ENCODE measurements around the gene RASGRP4.
"Not testable (repeated sequence)": the region's sequence is repeated elsewhere in the genome, so short reads cannot be mapped to it uniquely, and the experiment has no call there.

The RASGRP4 gene

GRCh38 chr19:38367041-38367440 is 59.0 kb downstream of the RASGRP4 start:
- DNase-seq = no peak

- DNase-seq = not testable (repeated sequence)
Measured at GRCh38 chr19:38362946-38363688, 62.9 kb downstream of the RASGRP4 start.

DNA sequence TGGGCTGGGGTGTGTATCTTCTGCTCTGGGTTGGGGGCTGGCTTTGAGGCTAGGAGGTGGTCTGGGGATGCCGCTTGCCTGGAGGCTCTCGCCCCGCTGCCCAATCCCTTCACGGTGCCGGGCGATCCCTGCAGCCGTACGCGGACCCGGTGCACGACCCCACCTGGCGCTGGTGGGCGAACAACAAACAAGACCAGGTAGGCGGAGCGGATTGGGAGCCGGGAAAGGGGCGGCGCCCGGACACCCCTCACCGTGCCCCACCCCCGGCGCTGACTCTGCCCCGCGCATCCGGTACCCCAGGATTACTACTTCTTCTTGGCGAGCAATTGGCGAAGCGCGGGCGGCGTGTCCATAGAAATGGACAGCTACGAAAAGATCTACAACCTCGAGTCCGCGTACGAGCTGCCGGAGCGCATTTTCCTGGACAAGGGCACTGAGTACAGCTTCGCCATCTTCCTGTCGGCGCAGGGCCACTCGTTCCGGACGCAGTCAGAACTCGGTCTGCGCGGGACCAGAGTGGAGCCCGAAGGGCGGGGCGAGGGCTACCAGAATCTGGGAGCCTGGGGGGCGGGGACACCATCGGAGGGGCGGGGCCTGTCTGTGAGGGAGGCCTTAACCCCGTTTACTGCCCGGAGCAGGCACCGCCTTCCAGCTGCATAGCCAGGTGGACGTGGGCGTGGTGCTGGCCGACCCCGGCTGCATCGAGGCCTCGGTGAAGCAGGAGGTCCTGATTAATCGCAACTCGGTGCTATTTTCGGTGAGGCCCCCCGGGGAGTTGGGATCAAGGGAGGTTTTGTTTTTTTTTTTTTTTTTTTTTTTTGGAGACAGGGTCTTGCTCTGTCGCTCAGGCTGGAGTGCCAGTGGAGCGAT is 63.7 kb downstream of the RASGRP4 start:
- DNase-seq = no peak

DNA sequence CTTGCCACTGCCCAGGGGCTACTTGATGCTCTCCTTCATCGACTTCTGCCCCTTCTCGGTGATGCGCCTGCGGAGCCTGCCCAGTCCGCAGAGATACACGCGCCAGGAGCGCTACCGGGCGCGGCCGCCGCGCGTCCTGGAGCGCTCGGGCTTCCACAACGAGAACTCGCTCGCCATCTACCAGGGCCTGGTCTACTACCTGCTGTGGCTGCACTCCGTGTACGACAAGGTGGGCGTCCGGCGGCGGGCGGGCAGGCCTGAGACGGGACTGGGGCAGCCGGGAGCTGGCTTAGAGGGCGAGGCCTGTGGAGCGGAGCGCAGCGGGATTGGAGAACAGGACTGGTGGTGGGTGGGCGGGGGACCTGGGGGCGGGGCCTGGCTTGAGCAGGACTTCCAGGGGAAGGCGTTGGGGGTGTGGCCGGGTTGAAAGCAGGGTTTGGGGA is 64.4 kb downstream of the RASGRP4 start:
- no peak for DNase-seq

DNA sequence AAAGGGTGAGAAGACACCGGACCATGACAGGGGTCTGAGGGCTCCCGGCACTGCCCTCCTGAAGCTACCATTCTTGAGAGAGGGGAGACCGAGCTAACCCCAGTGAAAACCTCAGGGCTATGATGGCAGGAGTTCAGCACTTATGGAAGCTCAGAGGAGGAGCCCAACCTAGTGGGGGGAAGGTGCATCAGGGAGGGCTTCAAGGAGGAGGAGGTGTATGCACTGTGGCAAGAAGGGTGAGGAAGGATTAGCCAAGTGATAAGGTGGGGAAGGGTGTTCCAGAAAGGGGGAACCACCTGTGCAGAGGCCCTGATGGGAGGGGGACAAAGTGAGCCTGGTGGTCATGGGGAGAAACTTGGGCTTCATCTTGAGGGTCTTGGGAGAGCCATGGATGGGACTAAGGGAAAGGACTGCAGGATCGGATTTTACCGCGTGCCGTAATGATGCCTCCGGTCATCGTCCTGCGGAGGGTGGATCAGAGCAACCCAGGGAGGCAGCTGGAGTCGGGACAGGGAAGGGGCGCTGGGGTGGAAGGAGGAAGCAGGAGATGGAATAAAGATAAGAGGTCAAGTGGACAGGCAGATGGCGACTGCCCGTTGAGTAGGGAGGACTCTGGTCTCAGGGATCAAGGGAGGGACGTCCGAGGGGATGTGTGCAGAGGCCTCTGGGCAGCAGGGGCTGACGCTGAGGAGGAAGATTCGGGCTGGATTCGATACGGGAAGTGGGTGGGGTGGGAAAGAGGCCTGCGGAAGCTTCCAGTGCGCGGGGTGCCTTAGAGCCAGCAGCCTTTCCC is 65.0 kb downstream of the RASGRP4 start:
- no peak for DNase-seq

GRCh38 chr19:38360351-38360750 is 65.7 kb downstream of the RASGRP4 start:
- DNase-seq = no peak

DNA sequence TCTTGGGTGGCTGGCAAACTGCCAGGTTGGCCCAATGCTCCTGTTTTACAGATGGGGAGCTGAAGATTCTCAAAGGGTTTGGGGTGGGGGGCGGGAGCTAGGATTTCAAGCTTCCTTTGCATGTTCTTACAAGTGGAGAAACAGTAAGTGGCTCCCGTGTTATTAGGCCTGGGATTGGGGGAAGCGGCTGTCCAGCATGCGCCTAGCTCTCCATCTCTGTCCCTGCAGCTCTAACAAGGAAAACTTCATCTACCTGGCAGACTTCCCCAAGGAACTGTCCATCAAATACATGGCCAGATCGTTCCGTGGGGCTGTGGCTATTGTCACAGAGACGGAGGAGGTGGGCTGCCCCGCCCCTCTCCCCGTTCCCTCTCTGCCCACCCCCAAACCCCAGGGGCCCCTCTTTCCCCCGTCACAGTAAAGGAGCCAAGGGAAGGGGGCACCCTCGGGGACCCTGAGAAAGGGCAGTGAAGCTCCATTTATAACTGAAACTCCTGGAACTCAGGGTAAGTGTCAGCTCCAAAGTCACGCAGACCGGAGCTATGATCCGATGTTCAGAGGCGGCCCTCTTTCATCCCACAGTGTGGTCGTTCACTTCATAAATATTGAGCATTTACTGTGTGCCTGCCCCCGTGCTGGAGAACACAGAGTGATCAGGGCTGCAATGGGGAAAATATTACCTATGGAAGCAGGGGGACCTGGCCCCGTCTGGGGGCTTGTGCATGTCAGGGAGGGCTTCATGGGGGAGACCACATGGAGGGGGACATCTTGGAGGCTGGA is 66.6 kb downstream of the RASGRP4 start:
- no peak for DNase-seq
